Neural cell (in vitro differentiated cells): ENCODE measurements around the gene PDE3A. TPM values are rescaled to one million over a fixed set of nuclear protein-coding genes. Genes with fewer than 3 reads are reported as not detected.
A peak's percentile ranks its signal among the peaks of the same experiment; 100 is the strongest.

Source experiments
- H2AFZ ChIP-seq: fragments of 200-600, 300-800 bp; sonication (generic), shearing (Covaris generic); 2 replicates; pipeline ENCODE4 v1.6.0; 2014; ENCODE audit warnings: low read depth, mild to moderate bottlenecking, antibody characterized with exemption, low read length, moderate library complexity
- H3F3A ChIP-seq: fragments of 200-600 bp; shearing (Covaris generic); 2 replicates; pipeline ENCODE4 v1.6.1; 2016; ENCODE audit warnings: mild to moderate bottlenecking, moderate library complexity, mixed read lengths, antibody characterized with exemption, low read length; ENCODE audit not compliant: insufficient read depth, poor library complexity, severe bottlenecking
- H3K27ac ChIP-seq: fragments of 200-600, 300-800 bp; sonication (generic), shearing (Covaris generic); 2 replicates; pipeline ENCODE4 v1.5.1; 2014; ENCODE audit warnings: mild to moderate bottlenecking, low read length, moderate library complexity
- H3K27me3 ChIP-seq: fragments of 300-800, 200-600 bp; sonication (generic), shearing (Covaris generic); 2 replicates; pipeline ENCODE4 v1.6.0; 2014; ENCODE audit warnings: mild to moderate bottlenecking, low read depth, low read length, moderate library complexity; ENCODE audit not compliant: insufficient read depth
- H3K36me3 ChIP-seq: fragments of 300-800, 200-600 bp; sonication (generic), shearing (Covaris generic); 2 replicates; pipeline ENCODE4 v1.5.1; 2014; ENCODE audit warnings: mild to moderate bottlenecking, antibody characterized with exemption, low read length, moderate library complexity; ENCODE audit not compliant: insufficient read depth
- H3K4me2 ChIP-seq: fragments of 300-800, 200-600 bp; sonication (generic), shearing (Covaris generic); 2 replicates; pipeline ENCODE4 v1.6.0; 2014; ENCODE audit warnings: mild to moderate bottlenecking, low read length
- H3K4me3 ChIP-seq: fragments of 300-800, 200-600 bp; sonication (generic), shearing (Covaris generic); 2 replicates; pipeline ENCODE4 v1.5.1; 2014; ENCODE audit warnings: mild to moderate bottlenecking, low read length, moderate library complexity
- H3K79me2 ChIP-seq: fragments of 200-600 bp; shearing (Covaris generic); replicated peaks from 2 replicates; pipeline ENCODE4 v1.6.0; 2014; ENCODE audit warnings: mild to moderate bottlenecking, low read length, moderate library complexity; ENCODE audit not compliant: insufficient read depth
- H3K9ac ChIP-seq: fragments of 300-800, 200-600 bp; sonication (generic), shearing (Covaris generic); 2 replicates; pipeline ENCODE4 v1.6.1; 2016; ENCODE audit warnings: mild to moderate bottlenecking, low read length, mixed read lengths
- H3K9me2 ChIP-seq: fragments of 200-600 bp; shearing (Covaris generic); 2 replicates; pipeline ENCODE4 v1.6.1; 2016; ENCODE audit warnings: mild to moderate bottlenecking, low read length, mixed read lengths; ENCODE audit not compliant: insufficient read depth
- H3K9me3 ChIP-seq: fragments of 200-600, 300-800 bp; sonication (generic), shearing (Covaris generic); 2 replicates; pipeline ENCODE4 v1.6.1; 2016; ENCODE audit warnings: mild to moderate bottlenecking, mixed run types, low read length, moderate library complexity, mixed read lengths
- H4K20me1 ChIP-seq: fragments of 200-600 bp; shearing (Covaris generic); 2 replicates; pipeline ENCODE4 v1.6.1; 2016; ENCODE audit warnings: mild to moderate bottlenecking, mixed run types; ENCODE audit not compliant: insufficient read depth
- CTCF ChIP-seq: fragments of 450-650 bp; IDR thresholded peaks from 2 replicates; pipeline ENCODE4 v1.5.1; 2014; ENCODE audit warnings: antibody characterized with exemption, mild to moderate bottlenecking, moderate library complexity; ENCODE audit not compliant: poor library complexity, severe bottlenecking
- EP300 ChIP-seq: fragments of 450-650 bp; conservative IDR thresholded peaks from 2 replicates; pipeline ENCODE4 v1.6.1; 2014; ENCODE audit warnings: antibody characterized with exemption, mild to moderate bottlenecking, moderate library complexity; ENCODE audit not compliant: poor library complexity, severe bottlenecking
- EZH2 ChIP-seq: fragments of 200-600, 300-800 bp; shearing (Covaris generic), sonication (generic); IDR thresholded peaks from 2 replicates; pipeline ENCODE4 v1.6.1; 2014; ENCODE audit warnings: antibody characterized with exemption, low read length, borderline replicate concordance, mild to moderate bottlenecking; ENCODE audit not compliant: insufficient read depth, poor library complexity, severe bottlenecking
- MXI1 ChIP-seq: fragments of 450-650 bp; conservative IDR thresholded peaks from 2 replicates; pipeline ENCODE4 v1.6.1; 2014; ENCODE audit warnings: antibody characterized with exemption, mild to moderate bottlenecking; ENCODE audit not compliant: poor library complexity, severe bottlenecking
- POLR2AphosphoS5 ChIP-seq: IDR thresholded peaks from 2 replicates; pipeline ENCODE4 v1.6.1; 2012
- RAD21 ChIP-seq: fragments of 450-650 bp; conservative IDR thresholded peaks from 2 replicates; pipeline ENCODE4 v1.6.1; 2014; ENCODE audit warnings: antibody characterized with exemption, mild to moderate bottlenecking, moderate library complexity
- REST ChIP-seq: IDR thresholded peaks from 2 replicates; pipeline ENCODE4 v1.6.1; 2012; ENCODE audit warnings: borderline replicate concordance
- SMC3 ChIP-seq: fragments of 450-650 bp; conservative IDR thresholded peaks from 2 replicates; pipeline ENCODE4 v1.6.1; 2014; ENCODE audit warnings: antibody characterized with exemption, mild to moderate bottlenecking, moderate library complexity; ENCODE audit not compliant: poor library complexity
- TAF1 ChIP-seq: IDR thresholded peaks from 2 replicates; pipeline ENCODE4 v1.6.1; 2012; ENCODE audit warnings: low read depth
- polyA plus RNA-seq: library from polyadenylated mRNA; depleted of rRNA; stranded (reverse); fragments of >200 nt; gene quantifications from 2 replicates; pipeline ENCODE4 v1.2.3, GENCODE V29; 2014

Gene PDE3A
- polyA plus RNA-seq, 1 donor from 2014 or later = 0.94 TPM

- no peak for TF ChIP-seq RAD21
- TF ChIP-seq TAF1 = no peak
- TF ChIP-seq EZH2 = no peak
- TF ChIP-seq EP300 = no peak
- no peak overlapping the region for H3K27ac ChIP-seq
These were observed 76.3 kb downstream of the PDE3A start for GRCh38 chr12:20444595-20445170.

GRCh38 chr12:20445687-20446086 lies 77.3 kb downstream of the PDE3A start:
- Histone ChIP-seq H3K9me3 (no peaks in the 10 kb centered on the region), H3K4me3 (no peak overlapping the region), H3K9ac (no peak overlapping the region), H3F3A (no peaks in the 10 kb centered on the region), H3K79me2 (no peaks in the 10 kb centered on the region), H4K20me1 (no peaks in the 10 kb centered on the region), H3K9me2 (no peaks in the 10 kb centered on the region), H2AFZ (no peak overlapping the region), H3K4me2 (no peak overlapping the region), H3K36me3 (no peaks in the 10 kb centered on the region), H3K27me3 (no peaks in the 10 kb centered on the region), H3K27ac (no peak overlapping the region)
- TF ChIP-seq TAF1 = no peak
- TF ChIP-seq CTCF = no peak
- TF ChIP-seq REST = no peak
- TF ChIP-seq POLR2AphosphoS5 = no peak
- TF ChIP-seq EZH2 = no peak
- TF ChIP-seq MXI1 = no peak
- no peak for TF ChIP-seq SMC3
- TF ChIP-seq EP300 = peak; percentile 30

More at GRCh38 chr12:20444595-20445170, 76.3 kb downstream of the PDE3A start:
- no peak overlapping the region for H3K4me3 ChIP-seq
- H3K79me2 ChIP-seq = no peaks in the 10 kb centered on the region
- no peaks in the 10 kb centered on the region for H3K27me3 ChIP-seq
- no peaks in the 10 kb centered on the region for H3K36me3 ChIP-seq
- no peaks in the 10 kb centered on the region for H3F3A ChIP-seq
- H2AFZ ChIP-seq = no peak overlapping the region
- no peak overlapping the region for H3K4me2 ChIP-seq
- no peak overlapping the region for H3K9ac ChIP-seq
- H3K9me3 ChIP-seq = no peaks in the 10 kb centered on the region
- no peaks in the 10 kb centered on the region for H4K20me1 ChIP-seq
- H3K9me2 ChIP-seq = no peaks in the 10 kb centered on the region
